ENCODE measurements around the gene SLFNL1. TPM values are rescaled to one million over a fixed set of nuclear protein-coding genes. Genes with fewer than 3 reads are reported as not detected.

Gene SLFNL1
- 0.16 TPM for total RNA-seq
- long read RNA-seq, partial matches to known transcripts = 0 of 1 reads
- long read RNA-seq, other reads (novel, unspliced or antisense) = 1 of 1 reads

- no peak for TF ChIP-seq CTCF (IDR thresholded peaks at IDR 0.05; ENCODE audit: borderline replicate concordance)
- no peak within 1 kb of the TSS for H3K4me3 ChIP-seq
- peaks cover 18% of the 10 kb centered on the region for H3K4me1 ChIP-seq
- H3K27me3 ChIP-seq (ENCODE audit: low read depth) = no peaks in the 10 kb centered on the region
- DNase-seq = peak; percentile 40
- H3K27ac ChIP-seq (replicated peaks) = peak within 1 kb of the TSS; percentile 56
- H3K9me3 ChIP-seq (replicated peaks) = no peaks in the 10 kb centered on the region
- intact Hi-C loops (cut with micrococcal nuclease) = no loop called here
- peaks cover 25% of the 10 kb centered on the region for H3K36me3 ChIP-seq
Measured at GRCh38 chr1:41021526-41022308, at the start of gene SLFNL1. Gene SLFNL1 (minus strand): TSS chr1:41021725. CDS start chr1:41020660, 1,065 bp downstream.

- intact Hi-C loops (cut with micrococcal nuclease) = no loop called here
- peaks cover 52% of the 10 kb centered on the region for H3K36me3 ChIP-seq
- H3K27ac ChIP-seq (replicated peaks) = no peak overlapping the region
- no peak overlapping the region for H3K4me3 ChIP-seq
- DNase-seq = no peak
- no peaks in the 10 kb centered on the region for H3K4me1 ChIP-seq
- H3K27me3 ChIP-seq (ENCODE audit: low read depth) = no peaks in the 10 kb centered on the region
- peaks cover 6% of the 10 kb centered on the region for H3K9me3 ChIP-seq (replicated peaks)
- no peak for TF ChIP-seq CTCF (IDR thresholded peaks at IDR 0.05; ENCODE audit: borderline replicate concordance)
Measured at GRCh38 chr1:41056907-41057306, 35.4 kb upstream of the SLFNL1 start.

- no peaks in the 10 kb centered on the region for H3K9me3 ChIP-seq (replicated peaks)
- H3K36me3 ChIP-seq = peaks cover 47% of the 10 kb centered on the region
- DNase-seq = no peak
Measured at GRCh38 chr1:41053316-41053715, 31.8 kb upstream of the SLFNL1 start.

DNA sequence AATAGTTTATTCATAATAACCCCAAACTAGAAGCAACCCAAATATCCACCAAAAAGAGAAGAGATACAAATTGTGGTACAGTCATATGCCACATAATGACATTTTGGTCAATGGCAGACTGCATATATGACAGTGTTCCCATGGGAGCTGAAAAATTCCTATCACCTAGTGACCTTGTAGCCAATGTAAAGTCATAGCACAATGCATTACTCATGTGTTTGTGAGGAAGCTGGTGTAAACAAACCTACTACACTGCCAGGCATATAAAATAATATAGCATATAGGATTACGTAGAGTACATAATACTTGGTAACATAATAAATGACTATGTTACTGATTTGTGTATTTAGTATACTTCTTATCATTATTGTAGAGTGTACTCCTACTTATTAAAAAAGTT lies 29.5 kb upstream of the SLFNL1 start:
- Histone ChIP-seq H3K27ac (replicated peaks) (no peak overlapping the region), H3K4me1 (peaks cover 11% of the 10 kb centered on the region), H3K9me3 (replicated peaks) (no peaks in the 10 kb centered on the region), H3K4me3 (no peak overlapping the region), H3K36me3 (peaks cover 42% of the 10 kb centered on the region), H3K27me3 (ENCODE audit: low read depth) (no peaks in the 10 kb centered on the region)
- TF ChIP-seq CTCF (IDR thresholded peaks at IDR 0.05; ENCODE audit: borderline replicate concordance) = no peak
- intact Hi-C loops (cut with micrococcal nuclease) = no loop called here
- DNase-seq = no peak

More at GRCh38 chr1:41053316-41053715, 31.8 kb upstream of the SLFNL1 start:
- Histone ChIP-seq H3K27ac (replicated peaks) (no peak overlapping the region), H3K4me1 (no peaks in the 10 kb centered on the region), H3K4me3 (no peak overlapping the region), H3K27me3 (ENCODE audit: low read depth) (no peaks in the 10 kb centered on the region)
- TF ChIP-seq CTCF (IDR thresholded peaks at IDR 0.05; ENCODE audit: borderline replicate concordance) = no peak
- intact Hi-C loops (cut with micrococcal nuclease) = no loop called here

GRCh38 chr1:41048540-41048939 lies 27.0 kb upstream of the SLFNL1 start:
- no peaks in the 10 kb centered on the region for H3K27me3 ChIP-seq (ENCODE audit: low read depth)
- no peak for DNase-seq
- peaks cover 31% of the 10 kb centered on the region for H3K36me3 ChIP-seq
- no peak for TF ChIP-seq CTCF (IDR thresholded peaks at IDR 0.05; ENCODE audit: borderline replicate concordance)
- H3K9me3 ChIP-seq (replicated peaks) = no peaks in the 10 kb centered on the region
- intact Hi-C loops (cut with micrococcal nuclease) = loop anchor here (10.0 kb wide), 1 partner anchor 106 kb away; no protein-coding TSS in a partner anchor
- H3K27ac ChIP-seq (replicated peaks) = no peak overlapping the region
- H3K4me3 ChIP-seq = no peak overlapping the region
- H3K4me1 ChIP-seq = peaks cover 34% of the 10 kb centered on the region
